Measurements from ENCODE around the gene GATA1. TPM values are rescaled to one million over a fixed set of nuclear protein-coding genes. Genes with fewer than 3 reads are reported as not detected.

Gene GATA1
- total RNA-seq, 4 donors from 2014 or later: not detected

- WGBS, 2 donors: 62 to 80% methylated on average over 3 to 4 of the region's 4 CpGs
- TF ChIP-seq, protein P1, sequence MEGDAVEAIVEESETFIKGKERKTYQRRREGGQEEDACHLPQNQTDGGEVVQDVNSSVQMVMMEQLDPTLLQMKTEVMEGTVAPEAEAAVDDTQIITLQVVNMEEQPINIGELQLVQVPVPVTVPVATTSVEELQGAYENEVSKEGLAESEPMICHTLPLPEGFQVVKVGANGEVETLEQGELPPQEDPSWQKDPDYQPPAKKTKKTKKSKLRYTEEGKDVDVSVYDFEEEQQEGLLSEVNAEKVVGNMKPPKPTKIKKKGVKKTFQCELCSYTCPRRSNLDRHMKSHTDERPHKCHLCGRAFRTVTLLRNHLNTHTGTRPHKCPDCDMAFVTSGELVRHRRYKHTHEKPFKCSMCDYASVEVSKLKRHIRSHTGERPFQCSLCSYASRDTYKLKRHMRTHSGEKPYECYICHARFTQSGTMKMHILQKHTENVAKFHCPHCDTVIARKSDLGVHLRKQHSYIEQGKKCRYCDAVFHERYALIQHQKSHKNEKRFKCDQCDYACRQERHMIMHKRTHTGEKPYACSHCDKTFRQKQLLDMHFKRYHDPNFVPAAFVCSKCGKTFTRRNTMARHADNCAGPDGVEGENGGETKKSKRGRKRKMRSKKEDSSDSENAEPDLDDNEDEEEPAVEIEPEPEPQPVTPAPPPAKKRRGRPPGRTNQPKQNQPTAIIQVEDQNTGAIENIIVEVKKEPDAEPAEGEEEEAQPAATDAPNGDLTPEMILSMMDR (IDR thresholded peaks at IDR 0.05): no peak
- TF ChIP-seq POLR2A (IDR thresholded peaks at IDR 0.05): no peak
- DNase-seq (ENCODE audit: low spot score in 2 of 2): no peak
- intact Hi-C loops (cut with DNase I; ENCODE audit: low total_unique reads): no loop called here
- H3K4me3 ChIP-seq (ENCODE audit: low read depth, poor library complexity, severe bottlenecking): no peak overlapping the region
Observed at GRCh38 chrX:48827654-48827968, 41.2 kb downstream of the GATA1 start.

DNA sequence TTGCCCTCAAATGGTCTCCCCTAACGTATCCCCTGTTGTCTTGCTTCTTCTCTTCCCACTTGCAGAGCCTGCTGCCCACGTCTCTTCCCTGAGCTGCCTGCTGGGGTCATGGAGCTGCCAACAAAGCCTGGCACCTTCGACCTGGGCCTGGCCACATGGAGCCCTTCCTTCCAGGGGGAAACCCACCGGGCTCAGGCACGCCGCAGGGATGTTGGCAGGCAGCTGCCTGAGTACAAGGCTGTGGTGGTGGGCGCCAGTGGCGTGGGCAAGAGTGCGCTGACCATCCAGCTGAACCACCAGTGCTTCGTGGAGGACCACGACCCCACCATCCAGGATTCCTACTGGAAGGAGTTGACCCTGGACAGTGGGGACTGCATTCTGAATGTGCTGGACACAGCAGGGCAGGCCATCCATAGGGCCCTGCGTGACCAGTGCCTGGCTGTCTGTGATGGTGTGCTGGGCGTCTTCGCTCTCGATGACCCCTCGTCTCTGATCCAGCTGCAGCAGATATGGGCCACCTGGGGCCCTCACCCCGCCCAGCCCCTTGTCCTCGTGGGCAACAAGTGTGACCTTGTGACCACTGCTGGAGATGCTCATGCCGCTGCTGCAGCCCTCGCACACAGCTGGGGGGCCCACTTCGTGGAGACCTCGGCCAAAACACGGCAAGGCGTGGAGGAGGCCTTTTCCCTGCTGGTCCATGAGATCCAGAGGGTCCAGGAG lies 42.8 kb downstream of the GATA1 start:
- TF ChIP-seq, protein P1 (IDR thresholded peaks at IDR 0.05): no peak
- TF ChIP-seq POLR2A (IDR thresholded peaks at IDR 0.05): no peak
- 90% methylated on average over 13 to 18 of the region's 24 CpGs for WGBS, 2 donors
- intact Hi-C loops (cut with DNase I; ENCODE audit: low total_unique reads): no loop called here
- H3K4me3 ChIP-seq (ENCODE audit: low read depth, poor library complexity, severe bottlenecking): no peak overlapping the region
- DNase-seq (ENCODE audit: low spot score in 2 of 2): no peak

DNA sequence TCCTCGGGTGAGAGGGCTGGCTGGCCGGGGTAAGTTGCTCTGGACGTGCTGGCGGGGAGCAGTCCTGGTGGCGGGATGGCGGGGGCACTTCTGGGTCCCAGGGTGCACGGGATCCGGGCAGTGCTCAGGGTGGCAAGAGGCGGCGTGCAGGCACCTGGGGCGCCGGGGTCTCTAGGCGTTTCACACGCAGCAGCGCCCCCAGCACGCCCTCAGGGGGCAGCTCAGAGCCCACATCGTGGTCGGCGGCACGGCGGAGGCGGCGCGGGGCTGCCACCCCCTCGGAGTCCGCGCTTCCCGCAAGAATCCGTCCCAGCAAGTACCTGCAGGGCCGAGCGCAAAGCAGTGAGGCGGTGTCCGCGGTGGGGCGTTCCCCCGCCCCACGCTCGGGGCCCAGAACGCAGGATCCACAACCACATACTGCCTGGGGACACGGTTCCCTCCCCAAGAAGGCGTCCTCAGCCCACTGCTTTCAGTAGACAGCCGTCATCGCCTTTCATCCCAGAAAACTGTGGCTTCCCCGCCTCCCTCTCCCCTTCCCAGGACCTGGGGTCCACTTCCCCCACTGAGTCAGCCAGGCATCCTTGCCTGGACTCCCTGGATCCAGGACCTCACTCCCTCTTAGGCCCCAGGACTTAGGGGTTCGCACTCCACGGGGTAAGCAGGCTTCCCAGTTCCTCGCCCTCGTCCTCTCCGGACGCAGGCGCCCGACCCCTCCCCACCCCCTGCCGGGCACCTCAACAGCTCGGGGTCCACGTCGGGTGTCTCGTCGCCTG lies 44.9 kb downstream of the GATA1 start:
- DNase-seq (ENCODE audit: low spot score in 2 of 2): no peak
- H3K4me3 ChIP-seq (ENCODE audit: low read depth, poor library complexity, severe bottlenecking): no peak overlapping the region
- intact Hi-C loops (cut with DNase I; ENCODE audit: low total_unique reads): no loop called here
- 19 to 46% methylated on average over 8 to 58 of the region's 58 CpGs for WGBS, 2 donors
- TF ChIP-seq POLR2A (IDR thresholded peaks at IDR 0.05): no peak
- TF ChIP-seq, protein P1 (IDR thresholded peaks at IDR 0.05): no peak

DNA sequence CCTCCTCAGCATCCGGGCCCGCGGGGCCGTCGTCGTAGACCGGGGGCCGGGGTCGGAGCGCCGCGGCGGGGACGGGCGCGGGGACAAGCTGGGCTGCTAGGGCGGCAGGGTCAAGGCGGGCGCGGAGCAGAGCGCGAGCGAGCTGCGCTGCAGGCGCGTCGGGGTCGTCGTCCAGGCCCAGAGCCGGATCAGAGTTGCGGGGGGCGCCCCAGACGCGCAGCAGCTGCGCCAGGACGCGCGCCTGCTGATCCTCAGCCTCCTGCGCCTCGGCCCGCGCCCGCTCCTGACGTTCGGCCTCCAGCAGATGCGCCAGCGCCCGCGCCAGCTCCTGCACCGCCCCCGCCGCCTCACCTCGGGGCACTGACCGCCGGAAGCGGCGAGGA lies 45.5 kb downstream of the GATA1 start:
- DNase-seq (ENCODE audit: low spot score in 2 of 2): no peak
- 48% methylated on average over 57 of the region's 57 CpGs; no CpG with 5 or more reads in 1 of the 2 donors for WGBS, 2 donors
- intact Hi-C loops (cut with DNase I; ENCODE audit: low total_unique reads): no loop called here
- TF ChIP-seq, protein P1 (IDR thresholded peaks at IDR 0.05): no peak
- no peak for TF ChIP-seq POLR2A (IDR thresholded peaks at IDR 0.05)
- H3K4me3 ChIP-seq (ENCODE audit: low read depth, poor library complexity, severe bottlenecking): no peak overlapping the region

DNA sequence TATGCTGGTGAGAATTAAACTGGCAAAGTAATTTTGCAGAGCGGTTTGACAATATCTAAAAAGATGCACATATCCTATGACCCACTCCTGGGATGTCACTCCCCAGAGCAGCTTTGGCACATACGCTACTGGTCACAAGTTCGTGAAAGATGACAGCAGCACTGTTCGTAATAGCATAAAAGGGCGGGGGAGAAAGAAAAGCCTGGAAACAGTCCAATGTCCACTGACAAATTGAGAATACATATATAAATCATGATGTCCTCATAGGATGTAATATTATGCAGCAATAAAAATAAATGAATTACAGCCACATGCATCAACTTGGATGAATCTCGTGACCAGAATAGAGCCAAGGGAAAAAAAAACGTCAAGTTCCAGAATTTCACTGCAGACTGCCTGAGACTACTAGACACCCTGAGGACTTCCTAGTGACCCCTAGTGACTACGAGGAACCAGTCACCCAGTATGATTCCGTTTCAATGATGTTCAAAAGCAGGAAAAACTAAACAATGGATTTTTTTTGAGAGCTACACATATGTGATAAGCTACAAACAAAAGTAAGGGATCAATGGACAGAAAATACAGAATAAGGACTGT lies 47.2 kb downstream of the GATA1 start:
- intact Hi-C loops (cut with DNase I; ENCODE audit: low total_unique reads): no loop called here
- 39 to 50% methylated on average over 9 of the region's 9 CpGs for WGBS, 2 donors
- H3K4me3 ChIP-seq (ENCODE audit: low read depth, poor library complexity, severe bottlenecking): no peak overlapping the region
- no peak for DNase-seq (ENCODE audit: low spot score in 2 of 2)
- TF ChIP-seq, protein P1 (IDR thresholded peaks at IDR 0.05): no peak
- TF ChIP-seq POLR2A (IDR thresholded peaks at IDR 0.05): no peak
